GM18867 (cell line): ENCODE measurements around the gene RGL2.
"Not testable (repeated sequence)": the region's sequence is repeated elsewhere in the genome, so short reads cannot be mapped to it uniquely, and the experiment has no call there.

Source experiments
- ATAC-seq: cut with Tn5 transposase; IDR thresholded peaks from one replicate; pipeline ENCODE4 v1.9.1; 2021; ENCODE audit warnings: mild to moderate bottlenecking, moderate library complexity; ENCODE audit not compliant: unreplicated experiment

Gene RGL2

DNA sequence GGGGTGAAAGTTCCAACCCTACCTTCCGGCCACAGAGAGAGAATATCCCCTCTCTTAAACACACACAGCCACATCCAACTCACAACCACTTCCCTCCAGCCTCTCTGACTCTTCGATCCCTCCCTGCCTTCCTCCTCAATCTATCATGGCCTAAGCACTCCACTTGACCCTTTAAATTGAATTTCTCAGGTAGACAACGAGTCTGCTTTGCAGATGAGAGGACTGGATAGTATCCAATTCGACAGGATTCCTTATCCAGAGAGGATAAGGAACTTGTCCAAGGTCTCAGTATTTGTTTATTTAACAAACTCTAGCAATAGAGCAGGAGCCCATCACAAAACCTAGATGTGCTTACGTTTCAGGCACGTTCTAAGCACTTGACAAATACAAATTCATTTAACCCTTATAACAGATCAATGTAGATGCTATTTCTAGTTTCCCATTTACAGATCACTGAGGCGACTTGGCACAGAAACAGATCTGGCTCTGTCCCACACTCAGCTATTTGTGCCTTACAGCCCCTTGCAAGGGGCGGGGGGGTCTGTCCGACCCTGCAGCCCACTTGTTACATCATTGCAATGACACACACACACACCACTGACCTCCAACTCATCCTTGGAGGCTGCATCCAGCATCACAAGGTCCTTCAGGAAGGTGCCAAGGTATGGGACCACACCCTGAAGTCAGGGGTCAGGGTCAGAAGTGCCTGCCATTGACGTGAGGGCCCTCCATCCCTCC, 4.5 kb downstream of the RGL2 start:
- ATAC-seq: no peak

DNA sequence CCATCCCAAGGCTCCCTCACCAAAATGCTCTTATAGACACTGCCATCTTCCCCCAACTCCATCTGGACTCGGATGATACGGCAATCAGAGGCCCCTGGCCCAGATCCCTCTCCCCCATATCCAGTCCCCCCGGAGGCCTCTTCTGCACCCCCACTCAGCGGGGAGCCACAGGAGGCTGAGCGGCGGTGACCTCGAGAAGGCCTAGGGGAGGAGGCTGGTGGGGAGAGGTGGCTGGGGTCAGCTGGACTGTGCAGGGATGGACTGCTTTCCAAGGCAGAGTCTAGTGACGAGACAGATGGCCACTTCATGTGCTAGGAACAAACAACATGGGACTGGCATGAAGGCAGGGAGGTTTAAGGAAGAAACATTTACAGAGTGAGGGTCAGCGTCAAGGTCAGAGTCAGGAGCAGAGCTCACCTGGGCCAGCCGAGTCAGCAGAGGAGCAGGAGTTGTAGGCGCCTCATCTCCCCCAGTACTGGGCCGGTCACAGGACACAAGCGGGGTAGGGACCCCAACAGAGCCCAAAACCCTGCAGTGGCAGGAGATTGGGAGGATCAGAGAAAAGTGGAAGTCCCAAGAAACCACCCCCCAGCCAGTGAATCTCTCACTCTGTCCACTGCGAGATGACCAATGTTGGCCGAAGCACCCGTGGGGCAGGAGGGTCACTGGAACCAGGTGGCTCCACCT, 5.6 kb downstream of the RGL2 start:
- ATAC-seq: no peak

DNA sequence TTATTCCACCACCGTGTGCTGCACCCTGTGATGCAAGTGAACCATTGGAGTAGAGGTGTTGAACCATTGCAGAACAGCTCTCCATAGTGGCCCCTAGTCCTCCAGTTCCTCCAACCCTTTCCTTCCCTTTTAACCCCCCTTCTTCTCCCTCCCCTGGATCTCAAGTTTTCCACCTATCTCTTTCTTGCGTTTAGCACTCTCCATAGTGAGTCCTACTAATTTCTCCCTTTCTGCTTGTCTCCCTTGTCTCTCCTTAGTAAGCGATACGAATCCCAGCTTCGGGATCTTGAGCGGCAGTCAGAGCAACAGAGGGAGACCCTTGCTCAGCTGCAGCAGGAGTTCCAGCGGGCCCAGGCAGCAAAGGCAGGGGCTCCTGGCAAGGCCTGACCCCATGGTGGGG, 8.3 kb downstream of the RGL2 start:
- no peak for ATAC-seq

DNA sequence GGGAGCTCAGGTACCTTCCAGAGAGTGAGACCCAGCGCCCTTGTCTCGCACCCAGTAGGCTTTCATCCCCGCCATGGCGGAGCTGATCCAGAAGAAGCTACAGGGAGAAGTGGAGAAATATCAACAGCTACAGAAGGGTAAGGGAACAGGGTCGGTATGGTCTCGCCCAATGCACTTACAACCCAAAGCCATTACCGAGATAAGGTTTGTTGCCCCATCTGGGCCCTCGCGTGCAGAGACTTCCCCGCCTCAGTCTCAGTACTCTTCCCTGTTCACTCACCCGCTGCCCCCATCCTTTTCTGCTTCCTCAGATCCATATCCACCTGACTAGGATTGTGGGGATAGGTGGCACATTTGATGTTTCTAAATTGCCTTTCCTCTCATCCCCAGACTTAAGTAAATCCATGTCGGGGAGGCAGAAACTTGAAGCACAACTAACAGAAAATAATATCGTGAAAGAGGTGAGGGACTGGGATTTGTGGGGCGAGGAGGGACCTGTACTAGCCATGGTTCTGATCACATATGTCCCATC, 8.9 kb downstream of the RGL2 start:
- ATAC-seq: peak; percentile 1

DNA sequence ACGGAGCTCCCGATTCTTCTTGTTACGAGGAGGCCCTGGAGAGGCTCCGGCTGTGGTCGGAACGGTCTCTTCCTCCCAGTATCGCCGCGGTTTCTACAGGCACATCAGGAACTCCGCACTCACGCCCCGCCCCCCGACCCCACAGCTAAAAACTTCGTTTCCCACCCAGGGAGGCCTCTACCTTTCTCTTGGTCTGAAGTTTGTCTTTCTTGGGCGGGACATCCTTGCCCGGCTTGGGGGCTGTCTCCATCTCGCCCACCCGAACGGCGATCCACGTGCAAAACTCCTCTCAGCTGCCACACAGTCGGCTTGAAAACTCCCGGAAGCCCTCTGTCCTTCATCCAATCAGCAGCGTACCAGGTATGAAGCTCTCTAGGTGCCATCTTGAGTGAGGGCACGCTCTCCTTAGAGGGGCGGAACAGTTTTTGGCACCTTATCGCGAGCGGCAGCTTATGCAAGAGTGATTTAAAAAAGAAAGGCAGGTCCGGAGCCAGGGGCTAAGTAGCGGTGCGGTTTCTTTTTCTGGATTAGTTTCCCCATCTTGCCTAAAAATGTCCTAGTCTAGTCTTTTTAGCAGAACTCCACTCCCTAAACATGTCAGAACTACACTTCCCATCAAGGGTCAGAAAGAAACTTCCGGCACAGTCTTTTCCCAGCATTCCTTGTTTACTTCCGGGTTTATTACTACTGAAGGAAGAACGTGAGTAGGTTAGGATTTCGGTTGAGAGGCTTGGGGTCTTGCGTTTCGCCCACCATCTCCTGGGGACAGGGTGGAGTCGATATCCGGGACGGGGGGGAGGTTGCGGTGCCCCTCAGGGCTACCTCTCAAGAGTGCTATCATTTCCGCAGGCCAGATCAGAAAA, 9.6 kb downstream of the RGL2 start, which contains the start of the genes PFDN6 and WDR46:
Gene PFDN6 (plus strand): TSS at position 681 of the 863 bp plus-strand sequence. CDS start 256 bp downstream, outside the sequence.
Gene WDR46 (minus strand): TSS at position 319 of the 863 bp plus-strand sequence. CDS start 69 bp downstream, at position 250.
- peak; percentile 84 for ATAC-seq

DNA sequence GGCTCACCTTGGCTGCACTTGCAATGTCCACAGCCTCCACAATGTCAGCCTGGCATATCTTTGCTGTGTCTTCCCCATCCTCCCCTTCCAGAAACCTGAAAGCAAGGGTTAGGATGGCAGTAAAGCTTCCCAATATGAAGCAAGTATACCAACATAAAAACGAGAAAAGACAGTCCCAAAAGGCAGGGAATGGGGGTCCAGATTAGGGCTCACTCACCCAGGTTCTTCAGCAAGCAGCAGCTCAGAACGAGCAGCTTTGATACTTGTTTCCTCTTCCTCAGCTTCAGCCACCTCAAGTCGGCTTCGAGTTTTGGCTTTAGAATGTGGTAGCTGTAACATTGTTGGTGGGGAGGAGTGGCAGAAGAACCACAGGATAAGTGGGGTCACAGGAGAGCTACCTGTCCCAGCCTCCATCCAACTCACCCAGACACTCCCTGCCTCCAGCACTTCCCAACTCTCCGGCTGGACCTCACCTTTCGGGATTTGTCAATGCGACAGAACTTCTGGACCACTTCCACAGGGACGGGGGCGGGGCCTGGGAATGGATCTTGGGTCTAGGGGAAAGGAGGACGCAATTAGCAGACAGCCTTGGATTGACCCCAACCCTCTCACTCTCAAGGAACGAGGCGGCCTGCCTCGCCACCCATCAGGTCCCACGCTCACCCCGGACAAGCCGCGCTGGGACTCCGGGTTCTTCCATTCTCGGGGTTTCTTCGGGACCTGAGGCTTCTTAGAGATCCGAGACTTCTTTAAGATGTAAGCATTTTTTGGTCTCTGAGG, 10.4 kb downstream of the RGL2 start:
- ATAC-seq: no peak

DNA sequence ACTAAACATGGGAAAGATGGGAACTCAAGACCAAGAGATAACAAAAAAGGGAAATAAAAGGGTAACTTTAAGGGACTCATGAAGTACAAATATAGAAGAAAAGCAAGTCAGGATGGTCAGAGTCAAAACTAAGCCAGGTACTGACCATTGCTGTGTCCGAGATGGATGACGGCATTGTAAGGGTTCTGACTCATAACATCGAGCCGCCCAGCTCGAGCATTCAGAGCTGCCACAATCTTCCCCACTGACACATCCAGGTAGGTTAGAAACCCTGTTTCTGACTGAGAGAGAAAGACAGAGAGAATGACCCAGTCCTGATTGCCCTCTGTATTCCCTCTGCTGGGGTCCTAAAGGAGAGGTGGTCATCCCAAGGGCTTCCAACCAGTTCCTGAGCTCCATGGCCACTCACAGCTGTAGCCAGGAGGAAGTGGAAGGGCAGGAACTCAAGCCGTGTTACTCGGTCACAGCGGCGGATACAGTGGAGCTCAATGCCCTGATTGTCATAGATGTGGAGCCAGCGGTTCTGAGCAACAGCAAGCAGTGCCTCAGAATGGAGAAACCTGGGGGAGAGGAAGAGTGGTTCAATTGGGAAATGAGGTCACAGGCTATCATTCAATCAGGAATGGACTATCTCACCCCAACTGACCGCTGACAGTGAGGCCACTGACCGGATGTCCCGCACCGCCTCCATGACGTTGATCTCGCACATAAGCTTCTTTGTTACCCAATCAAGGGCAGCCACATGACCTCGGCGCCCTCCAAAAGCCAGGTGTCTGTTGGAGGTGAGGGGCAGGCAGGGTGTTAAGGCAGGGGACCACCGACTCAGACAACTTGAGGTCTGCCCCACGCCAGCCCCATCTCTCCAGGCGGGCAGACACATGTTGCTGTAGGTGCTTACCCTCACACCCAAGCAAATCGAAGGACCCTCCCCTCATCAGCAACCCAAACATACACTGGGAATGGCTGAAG, 11.5 kb downstream of the RGL2 start:
- no peak for ATAC-seq

DNA sequence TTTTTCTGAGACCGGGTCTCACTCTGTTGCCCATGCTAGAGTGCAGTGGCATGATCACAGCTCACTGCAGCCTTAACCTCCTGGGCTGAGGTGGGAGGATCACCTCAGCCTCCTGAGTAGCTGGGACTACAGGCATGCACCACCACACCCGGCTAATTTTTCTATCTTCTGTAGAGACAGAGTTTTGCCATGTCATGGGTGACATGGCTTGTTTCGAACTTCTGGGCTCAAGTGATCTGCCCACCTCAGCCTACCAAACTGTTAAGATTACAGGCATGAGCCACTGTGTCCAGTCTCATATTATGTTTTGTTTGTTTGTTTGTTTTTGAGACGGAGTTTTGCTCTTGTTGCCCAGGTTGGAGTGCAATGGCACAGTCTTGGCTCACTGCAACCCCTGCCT, 13.5 kb downstream of the RGL2 start:
- not testable (repeated sequence) for ATAC-seq

DNA sequence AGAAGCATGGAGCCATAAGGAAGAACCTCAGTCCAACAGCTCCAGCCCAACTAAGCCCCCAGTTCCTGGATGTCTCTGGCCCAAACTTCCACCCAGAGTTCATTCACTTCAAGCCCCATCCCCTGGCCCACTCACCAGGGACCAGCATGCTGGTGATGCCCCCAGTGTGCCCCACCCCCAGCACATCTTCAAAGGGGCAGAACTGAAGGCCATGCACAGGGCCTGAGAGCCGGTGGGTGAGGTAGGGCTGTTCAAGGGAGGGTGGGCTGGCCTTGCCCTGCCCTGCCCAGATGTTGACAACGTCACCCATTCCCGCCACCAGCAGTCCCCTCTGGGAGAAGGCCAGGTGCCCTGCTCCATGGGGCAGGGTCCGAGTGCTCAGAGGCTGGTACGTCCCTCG, 18.2 kb downstream of the RGL2 start:
- ATAC-seq: no peak

DNA sequence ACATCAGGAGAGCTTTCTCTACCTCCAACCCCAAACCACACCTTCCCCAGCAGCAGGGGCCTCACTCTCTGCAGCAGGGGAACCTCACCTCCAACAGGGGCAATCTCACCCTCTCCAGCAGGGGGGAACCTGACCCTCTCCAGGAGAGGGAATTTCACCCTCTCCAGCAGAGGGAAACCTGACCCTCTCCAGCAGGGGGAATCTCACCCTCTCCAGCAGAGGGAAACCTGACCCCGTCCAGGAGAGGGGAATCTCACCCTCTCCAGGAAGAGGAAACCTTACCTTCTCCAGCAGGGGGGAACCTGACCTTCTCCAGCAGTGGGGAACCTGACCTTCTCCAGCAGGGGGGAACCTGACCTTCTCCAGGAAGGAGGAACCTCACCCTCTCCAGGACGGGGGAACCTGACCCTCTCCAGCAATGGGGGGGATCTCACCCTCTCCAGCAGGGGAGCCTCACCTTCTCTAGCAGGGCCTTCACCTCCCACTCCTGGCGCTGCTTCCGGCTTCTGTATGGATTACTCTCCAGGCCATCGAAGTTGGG, 18.7 kb downstream of the RGL2 start:
- ATAC-seq: no peak

DNA sequence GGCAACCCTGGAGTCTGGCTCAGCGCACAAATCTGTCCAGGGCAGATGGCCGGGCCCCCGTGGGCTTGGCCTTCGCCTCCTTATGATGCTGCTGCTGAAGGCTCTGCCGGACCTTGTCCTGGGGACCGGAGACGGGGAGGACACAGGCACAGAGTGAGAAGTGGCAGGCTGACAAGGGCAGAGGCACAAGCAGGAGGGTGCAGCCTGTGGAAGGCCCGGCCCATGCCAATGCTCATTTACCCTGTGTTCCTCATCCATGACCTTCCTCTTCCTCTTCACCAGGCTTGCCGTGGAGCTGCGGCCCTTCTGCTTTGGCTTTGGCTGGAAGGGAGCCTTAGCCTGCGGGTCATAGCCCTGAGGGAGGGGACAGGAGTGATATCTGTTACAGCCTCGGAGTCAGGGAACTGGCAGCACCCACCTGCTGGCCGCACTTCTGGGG, 19.5 kb downstream of the RGL2 start:
- ATAC-seq: no peak

DNA sequence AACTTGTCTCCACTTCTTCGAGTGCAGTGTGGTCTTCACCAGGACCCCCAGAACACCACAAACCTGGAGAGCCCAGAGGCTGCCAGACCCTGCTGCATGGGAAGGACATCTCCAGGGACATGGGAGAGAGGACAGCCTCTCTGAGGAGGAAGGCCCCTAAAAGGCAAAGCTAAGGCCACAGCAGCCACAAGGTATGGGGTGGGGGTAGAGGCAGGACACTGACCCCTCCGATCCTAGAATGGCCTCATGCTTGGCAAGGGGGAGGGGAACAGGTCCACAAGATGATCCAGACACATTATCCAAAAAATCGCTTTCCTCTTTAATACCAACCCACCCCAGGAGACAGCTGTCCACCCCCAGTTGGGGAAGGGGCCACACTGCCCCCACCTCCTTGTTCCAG, 19.9 kb downstream of the RGL2 start:
- no peak for ATAC-seq

DNA sequence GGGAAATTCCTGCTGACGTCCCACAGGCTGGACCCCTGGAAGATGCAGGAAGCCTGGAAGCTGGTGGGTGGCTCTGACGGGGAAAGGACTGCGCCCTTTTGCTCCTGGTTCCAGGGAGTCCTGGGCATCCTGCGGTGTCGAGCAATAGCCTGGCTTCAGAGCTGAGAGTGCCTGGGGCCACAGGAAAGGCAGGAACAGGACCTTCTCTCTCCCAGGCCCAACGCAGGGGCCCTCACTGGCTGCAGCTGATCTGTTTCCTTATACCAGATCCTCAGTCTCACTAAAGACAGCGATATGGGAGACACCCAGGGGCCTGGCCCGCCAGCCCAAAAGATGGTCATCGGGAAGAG, 20.4 kb downstream of the RGL2 start:
- no peak for ATAC-seq

DNA sequence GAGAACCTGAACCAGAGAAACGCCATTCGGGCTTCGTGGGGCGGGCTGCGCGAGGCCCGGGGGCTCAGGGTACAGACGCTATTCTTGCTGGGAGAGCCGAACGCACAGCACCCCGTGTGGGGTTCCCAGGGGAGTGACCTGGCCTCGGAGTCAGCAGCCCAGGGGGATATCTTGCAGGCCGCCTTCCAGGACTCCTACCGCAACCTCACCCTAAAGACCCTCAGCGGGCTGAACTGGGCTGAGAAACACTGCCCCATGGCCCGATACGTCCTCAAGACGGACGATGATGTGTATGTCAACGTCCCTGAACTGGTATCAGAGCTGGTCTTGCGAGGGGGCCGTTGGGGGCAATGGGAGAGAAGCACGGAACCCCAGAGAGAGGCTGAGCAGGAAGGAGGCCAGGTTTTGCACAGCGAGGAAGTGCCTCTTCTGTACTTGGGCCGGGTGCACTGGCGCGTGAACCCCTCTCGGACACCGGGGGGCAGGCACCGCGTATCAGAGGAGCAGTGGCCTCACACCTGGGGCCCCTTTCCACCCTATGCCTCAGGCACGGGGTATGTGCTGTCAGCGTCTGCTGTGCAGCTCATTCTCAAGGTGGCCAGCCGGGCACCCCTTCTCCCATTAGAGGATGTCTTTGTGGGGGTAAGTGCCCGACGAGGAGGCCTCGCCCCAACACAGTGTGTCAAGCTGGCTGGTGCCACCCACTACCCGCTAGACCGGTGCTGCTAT, 20.9 kb downstream of the RGL2 start:
- peak; percentile 14 for ATAC-seq

DNA sequence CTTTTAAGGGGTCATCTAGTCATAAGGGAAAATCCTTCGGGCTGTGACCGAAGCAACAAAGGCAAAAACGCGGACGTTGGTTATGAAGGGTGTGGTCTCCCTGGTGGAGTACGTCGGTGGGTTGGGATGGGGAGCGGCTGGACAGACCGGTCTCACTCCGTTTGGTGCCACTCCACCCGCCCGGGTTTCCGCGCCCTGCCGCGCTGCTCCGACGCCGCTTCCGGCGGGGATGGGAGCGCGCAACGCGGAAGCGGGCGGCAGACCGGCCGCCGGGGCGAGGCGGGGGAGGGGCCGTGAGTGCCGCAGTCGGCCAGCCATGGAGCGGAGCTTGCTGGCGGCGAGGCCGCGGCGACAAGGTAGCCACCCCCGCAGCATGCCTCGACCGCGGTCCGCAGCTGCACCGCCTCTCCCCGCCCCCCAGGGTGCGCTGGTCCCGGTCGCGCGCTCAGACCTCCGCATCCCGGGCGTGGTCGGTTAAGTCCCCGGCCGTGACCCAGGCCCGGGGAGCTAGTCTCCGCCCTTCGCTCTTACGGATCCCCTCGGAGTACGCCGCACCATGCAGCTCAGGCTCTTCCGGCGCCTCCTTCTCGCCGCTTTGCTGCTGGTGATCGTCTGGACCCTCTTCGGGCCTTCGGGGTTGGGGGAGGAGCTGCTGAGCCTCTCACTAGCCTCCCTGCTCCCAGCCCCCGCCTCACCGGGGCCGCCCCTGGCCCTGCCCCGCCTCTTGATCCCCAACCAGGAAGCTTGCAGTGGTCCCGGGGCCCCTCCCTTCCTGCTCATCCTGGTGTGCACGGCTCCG, 21.7 kb downstream of the RGL2 start, which contains the start of gene B3GALT4:
Gene B3GALT4 (plus strand): TSS at position 260 of the 799 bp plus-strand sequence. CDS start 297 bp downstream, at position 557.
- ATAC-seq: peak; percentile 49

DNA sequence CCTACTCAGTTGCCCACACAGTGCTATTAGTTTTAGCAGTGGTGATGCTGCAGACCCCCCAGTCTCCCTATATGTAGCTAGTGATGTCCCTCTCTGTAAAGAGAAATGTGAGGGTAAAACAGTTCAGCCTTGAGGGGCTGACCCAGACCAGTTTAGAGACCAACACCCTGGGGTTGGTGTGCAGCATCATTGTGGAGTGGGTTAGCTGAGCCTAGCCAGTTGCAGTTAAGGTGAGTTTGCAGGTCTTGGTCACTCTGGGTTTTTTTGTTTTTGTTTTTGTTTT, 22.2 kb downstream of the RGL2 start:
- ATAC-seq: no peak

DNA sequence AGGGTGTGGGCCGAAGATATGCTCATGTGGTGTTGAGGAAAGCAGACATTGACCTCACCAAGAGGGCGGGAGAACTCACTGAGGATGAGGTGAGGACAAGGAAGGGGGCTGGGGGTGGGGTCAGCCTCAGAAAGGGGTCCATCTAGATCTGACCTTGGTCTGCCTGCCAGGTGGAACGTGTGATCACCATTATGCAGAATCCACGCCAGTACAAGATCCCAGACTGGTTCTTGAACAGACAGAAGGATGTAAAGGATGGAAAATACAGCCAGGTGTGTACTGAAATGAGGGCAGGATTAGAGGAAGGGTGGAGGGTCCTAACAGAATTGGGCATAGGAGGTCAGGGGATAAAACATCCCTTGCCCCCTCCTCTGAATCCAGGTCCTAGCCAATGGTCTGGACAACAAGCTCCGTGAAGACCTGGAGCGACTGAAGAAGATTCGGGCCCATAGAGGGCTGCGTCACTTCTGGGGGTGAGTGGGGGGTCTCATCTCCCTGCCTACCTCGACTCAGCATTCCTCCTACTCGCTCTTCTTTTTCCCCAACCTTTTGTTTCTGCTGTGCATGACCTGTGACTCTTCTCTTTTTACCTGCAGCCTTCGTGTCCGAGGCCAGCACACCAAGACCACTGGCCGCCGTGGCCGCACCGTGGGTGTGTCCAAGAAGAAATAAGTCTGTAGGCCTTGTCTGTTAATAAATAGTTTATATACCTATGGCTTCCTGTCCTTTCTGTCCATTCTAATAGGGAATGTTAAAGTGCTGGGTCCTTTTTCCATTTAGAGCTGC, 22.8 kb downstream of the RGL2 start:
- not testable (repeated sequence) for ATAC-seq
